HEK293T (cell line): Measurements from ENCODE around the gene MTURN.

Experiments
- ARNT ChIP-seq: fragments of 450-650 bp; IDR thresholded peaks from 2 replicates; pipeline ENCODE4 v1.6.1; 2017; ENCODE audit warnings: mild to moderate bottlenecking
- BHLHE40 ChIP-seq: fragments of 450-650 bp; IDR thresholded peaks from 2 replicates; pipeline ENCODE4 v1.6.1; 2016; ENCODE audit warnings: mild to moderate bottlenecking, moderate library complexity, borderline replicate concordance
- FOXA1 ChIP-seq: fragments of 450-650 bp; IDR thresholded peaks from 2 replicates; pipeline ENCODE4 v1.6.1; 2016; ENCODE audit warnings: mild to moderate bottlenecking
- FOXK2 ChIP-seq: fragments of 450-650 bp; IDR thresholded peaks from 2 replicates; pipeline ENCODE4 v1.6.1; 2016; ENCODE audit warnings: mild to moderate bottlenecking
- FOXM1 ChIP-seq: fragments of 450-650 bp; IDR thresholded peaks from 2 replicates; pipeline ENCODE4 v1.6.1; 2017; ENCODE audit warnings: mild to moderate bottlenecking, borderline replicate concordance
- HDGF ChIP-seq: fragments of 450-650 bp; IDR thresholded peaks from 2 replicates; pipeline ENCODE4 v1.6.1; 2017; ENCODE audit warnings: antibody characterized with exemption, borderline replicate concordance
- L3MBTL2 ChIP-seq: fragments of 450-650 bp; conservative IDR thresholded peaks from 2 replicates; pipeline ENCODE4 v1.6.1; 2016; ENCODE audit warnings: mild to moderate bottlenecking
- LEF1 ChIP-seq: fragments of 450-650 bp; IDR thresholded peaks from 2 replicates; pipeline ENCODE4 v1.6.1; 2017; ENCODE audit warnings: mild to moderate bottlenecking, borderline replicate concordance
- SP1 ChIP-seq: fragments of 450-650 bp; IDR thresholded peaks from 2 replicates; pipeline ENCODE4 v1.6.1; 2017
- SUZ12 ChIP-seq: fragments of 450-650 bp; IDR thresholded peaks from 2 replicates; pipeline ENCODE4 v1.6.1; 2016; ENCODE audit warnings: mild to moderate bottlenecking
- TARDBP ChIP-seq: fragments of 450-650 bp; IDR thresholded peaks from 2 replicates; pipeline ENCODE4 v1.6.1; 2016
- TF ChIP-seq, protein P1 (sequence below): fragments of 450-650 bp; IDR thresholded peaks from 2 replicates; pipeline ENCODE4 v1.6.1; 2016

DNA sequence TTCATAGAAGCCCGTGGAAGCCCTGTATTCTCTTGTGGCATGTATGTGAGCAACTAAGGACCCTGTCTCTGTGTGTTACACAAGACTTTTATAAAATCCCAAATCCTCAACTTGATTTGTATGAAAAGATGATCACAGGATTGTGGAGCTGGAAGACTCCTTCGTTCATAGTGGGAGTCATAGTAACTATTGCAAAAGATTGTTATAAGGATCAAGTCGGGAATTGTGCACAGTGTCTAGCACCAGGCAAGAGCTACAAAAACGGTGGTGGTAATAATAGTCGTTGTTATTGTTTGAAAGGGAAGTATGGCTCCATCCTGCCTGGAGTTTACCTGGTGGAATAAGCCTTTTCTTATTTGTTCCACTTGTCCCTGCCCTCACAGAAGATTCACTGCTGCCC, 42.8 kb upstream of the MTURN start:
- TF ChIP-seq BHLHE40 (no peak), HDGF (no peak), FOXK2 (no peak), FOXM1 (no peak), FOXA1 (no peak), SP1 (no peak), ARNT (no peak), SUZ12 (no peak), L3MBTL2 (no peak), TARDBP (no peak), LEF1 (no peak)
- TF ChIP-seq, protein P1, sequence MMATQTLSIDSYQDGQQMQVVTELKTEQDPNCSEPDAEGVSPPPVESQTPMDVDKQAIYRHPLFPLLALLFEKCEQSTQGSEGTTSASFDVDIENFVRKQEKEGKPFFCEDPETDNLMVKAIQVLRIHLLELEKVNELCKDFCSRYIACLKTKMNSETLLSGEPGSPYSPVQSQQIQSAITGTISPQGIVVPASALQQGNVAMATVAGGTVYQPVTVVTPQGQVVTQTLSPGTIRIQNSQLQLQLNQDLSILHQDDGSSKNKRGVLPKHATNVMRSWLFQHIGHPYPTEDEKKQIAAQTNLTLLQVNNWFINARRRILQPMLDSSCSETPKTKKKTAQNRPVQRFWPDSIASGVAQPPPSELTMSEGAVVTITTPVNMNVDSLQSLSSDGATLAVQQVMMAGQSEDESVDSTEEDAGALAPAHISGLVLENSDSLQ: no peak
